Stimulated activated CD4-positive, alpha-beta T cell treated with anti-CD3 and anti-CD28 coated beads, Interleukin-12 subunit alpha, Interleukin-12 subunit beta, amount 100 ng/mL, for 4 hours (primary cell): ENCODE data around the gene KRTAP19-6.
"Not testable (repeated sequence)": the region's sequence is repeated elsewhere in the genome, so short reads cannot be mapped to it uniquely, and the experiment has no call there.

ENCODE experiments used
- DNase-seq: peaks from one replicate; pipeline ENCODE4 v3.0.0-alpha.2; 2020

The KRTAP19-6 gene, protein sequence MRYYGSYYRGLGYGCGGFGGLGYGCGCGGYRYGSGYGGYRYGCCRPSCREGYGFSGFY

GRCh38 chr21:30541764-30542163 lies at the start of gene KRTAP19-6:
Gene KRTAP19-6 (minus strand): TSS chr21:30541864. CDS start chr21:30541833, 31 bp downstream.
- no peak for DNase-seq

DNA sequence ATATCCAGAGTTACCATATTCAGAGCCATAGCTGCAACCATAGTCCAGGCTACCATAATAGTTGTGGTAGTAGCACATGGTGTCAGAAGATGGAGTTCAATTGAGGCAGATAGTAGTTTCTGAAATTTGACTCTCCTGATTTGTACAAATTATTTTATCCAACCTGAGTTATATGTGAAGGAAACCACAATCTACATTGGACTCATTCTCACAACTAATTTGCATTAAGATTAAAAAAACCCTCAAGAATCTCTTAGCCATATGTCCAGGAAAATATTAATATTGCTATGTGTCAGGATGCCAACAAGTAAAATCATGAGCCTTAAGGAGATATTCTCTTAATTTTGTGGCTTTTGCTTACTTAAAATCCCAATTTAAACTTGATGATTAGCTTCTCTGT lies 48.6 kb upstream of the KRTAP19-6 start, which contains the start of gene KRTAP22-2:
Gene KRTAP22-2 (minus strand): TSS at position 101 of the 400 bp plus-strand sequence.
- DNase-seq = no peak

GRCh38 chr21:30582870-30583269 lies 41.2 kb upstream of the KRTAP19-6 start:
- no peak for DNase-seq

GRCh38 chr21:30580132-30580531 lies 38.5 kb upstream of the KRTAP19-6 start:
- DNase-seq = no peak

GRCh38 chr21:30579346-30579745 lies 37.7 kb upstream of the KRTAP19-6 start:
- DNase-seq = no peak

- DNase-seq = no peak
Observed at GRCh38 chr21:30577766-30578165, 36.1 kb upstream of the KRTAP19-6 start.

- no peak for DNase-seq
Observed at GRCh38 chr21:30567617-30568016, 26.0 kb upstream of the KRTAP19-6 start.

GRCh38 chr21:30563630-30564029 lies 22.0 kb upstream of the KRTAP19-6 start:
- DNase-seq = no peak

DNA sequence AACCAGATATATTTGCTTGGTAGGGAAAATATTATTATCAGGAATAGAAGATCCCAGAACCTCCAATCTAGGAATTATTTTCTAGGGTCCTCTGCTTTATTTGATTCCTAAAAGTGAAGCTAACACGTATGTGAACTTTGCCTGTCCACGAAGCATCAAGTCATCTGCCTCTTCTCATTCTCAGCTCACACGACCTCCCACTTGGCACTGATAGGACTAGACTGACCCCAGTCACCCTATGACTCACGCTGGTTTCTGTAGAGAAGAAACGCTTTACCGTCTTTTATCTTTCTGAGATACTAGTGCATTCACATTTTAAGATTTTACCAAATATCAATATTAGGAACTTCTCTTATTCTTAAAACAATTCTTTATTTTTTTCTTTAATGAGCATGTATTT lies 21.4 kb upstream of the KRTAP19-6 start:
- DNase-seq = no peak

- no peak for DNase-seq
Observed at GRCh38 chr21:30561957-30562356, 20.3 kb upstream of the KRTAP19-6 start.

DNA sequence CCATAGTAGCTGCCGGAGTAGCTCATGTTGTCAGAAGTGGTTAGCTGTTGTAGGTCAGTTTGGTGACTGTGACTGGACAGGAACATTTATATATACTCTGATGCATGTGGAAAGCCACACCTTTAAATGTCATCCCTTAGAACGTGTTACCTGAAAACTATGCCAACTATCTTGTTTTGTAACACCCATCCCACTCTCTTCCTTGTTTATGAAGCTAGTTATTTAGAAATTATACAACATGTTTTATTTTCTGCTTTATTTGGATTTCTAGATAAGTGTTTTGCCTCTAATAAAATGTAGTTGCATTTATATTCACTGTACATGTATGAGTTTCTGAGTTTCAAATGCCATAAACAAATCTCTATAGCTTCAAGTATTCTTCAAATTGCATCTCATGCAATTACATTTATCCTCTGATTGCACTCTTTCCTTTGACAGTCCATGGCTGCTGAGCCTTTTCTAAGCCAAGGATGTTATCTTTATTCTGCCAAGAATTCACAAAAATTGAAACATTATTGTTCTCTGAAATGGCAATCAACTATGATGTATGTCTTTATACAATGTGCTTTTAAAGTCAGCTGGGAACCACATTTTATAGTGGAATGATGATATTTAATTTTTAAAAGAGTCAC lies 19.7 kb upstream of the KRTAP19-6 start, which contains the start of gene KRTAP19-7:
Gene KRTAP19-7 (minus strand): TSS at position 51 of the 632 bp plus-strand sequence. CDS start 25 bp downstream, at position 26.
- no peak for DNase-seq

DNA sequence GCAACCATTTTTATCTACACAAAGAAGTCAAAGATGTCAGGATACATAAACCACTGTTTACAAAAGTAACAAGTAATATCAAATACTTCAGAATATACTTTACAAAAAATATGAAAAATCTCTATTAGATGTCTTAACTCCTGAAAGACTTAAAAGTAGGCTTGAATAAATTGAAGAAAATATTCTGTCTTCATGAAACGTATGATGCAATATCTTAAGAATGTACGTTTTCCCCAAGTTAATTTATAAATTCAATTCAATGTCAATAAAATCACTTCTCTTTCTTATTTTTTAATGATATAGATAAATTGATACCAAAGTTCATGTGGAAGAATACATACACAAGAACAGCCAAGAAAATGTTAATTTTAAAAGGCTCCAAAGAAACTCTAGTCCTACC lies 13.4 kb upstream of the KRTAP19-6 start:
- no peak for DNase-seq

GRCh38 chr21:30552782-30553181 lies 11.1 kb upstream of the KRTAP19-6 start:
- DNase-seq = no peak

- DNase-seq = no peak
Observed at GRCh38 chr21:30518876-30519275, 22.8 kb downstream of the KRTAP19-6 start.

DNA sequence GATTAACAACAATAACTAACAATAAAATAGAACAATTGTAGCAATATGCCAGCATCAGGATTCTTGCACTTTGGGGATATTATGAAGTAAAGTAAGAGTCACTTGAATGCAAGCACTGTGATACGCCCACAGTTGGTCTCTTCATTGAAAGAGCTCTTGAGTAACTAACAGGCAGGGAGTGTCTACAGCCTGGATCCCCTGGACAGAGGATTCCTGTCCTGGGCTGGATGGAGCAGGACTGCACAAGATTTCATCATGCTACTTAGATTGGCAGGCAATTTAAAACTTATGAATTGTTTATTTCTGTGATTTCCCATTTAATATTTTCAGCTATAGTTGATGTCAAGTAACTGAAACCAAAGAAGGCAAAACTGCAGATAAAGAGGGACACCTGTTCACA lies 26.0 kb downstream of the KRTAP19-6 start:
- DNase-seq = no peak

DNA sequence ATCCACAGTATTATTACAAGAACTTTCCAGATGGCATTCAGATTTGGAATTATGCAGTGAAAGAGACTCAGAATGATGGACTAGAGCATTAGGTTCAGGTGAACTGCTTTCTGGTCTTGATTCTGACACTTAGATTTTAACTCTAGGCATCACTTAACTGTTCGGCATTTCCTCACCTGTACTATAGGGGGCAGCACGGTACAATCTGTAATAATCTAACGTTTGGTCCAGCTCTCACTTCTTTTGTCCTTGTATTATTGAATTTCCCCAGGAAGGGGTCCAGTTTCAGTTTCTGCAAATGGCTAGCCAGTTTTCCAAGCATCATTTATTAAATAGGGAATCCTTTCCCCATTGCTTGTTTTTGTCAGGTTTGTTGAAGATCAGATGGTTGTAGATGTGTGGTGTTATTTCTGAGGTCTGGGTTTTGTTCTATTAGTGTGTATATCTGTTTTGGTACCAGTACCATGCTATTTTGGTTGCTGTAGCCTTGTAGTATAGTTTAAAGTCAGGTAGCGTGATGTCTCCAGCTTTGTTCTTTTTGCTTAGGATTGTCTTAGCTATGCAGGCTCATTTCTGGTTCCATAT lies 36.0 kb downstream of the KRTAP19-6 start:
- not testable (repeated sequence) for DNase-seq

- no peak for DNase-seq
Observed at GRCh38 chr21:30502041-30502440, 39.6 kb downstream of the KRTAP19-6 start, which contains the start of gene KRTAP19-5. Gene KRTAP19-5 (minus strand): TSS chr21:30502141. CDS start chr21:30502090, 51 bp downstream.

GRCh38 chr21:30497065-30497464 lies 44.6 kb downstream of the KRTAP19-6 start, which contains the start of gene KRTAP19-4:
Gene KRTAP19-4 (minus strand): TSS chr21:30497165. CDS start chr21:30497110, 55 bp downstream.
- DNase-seq = no peak

DNA sequence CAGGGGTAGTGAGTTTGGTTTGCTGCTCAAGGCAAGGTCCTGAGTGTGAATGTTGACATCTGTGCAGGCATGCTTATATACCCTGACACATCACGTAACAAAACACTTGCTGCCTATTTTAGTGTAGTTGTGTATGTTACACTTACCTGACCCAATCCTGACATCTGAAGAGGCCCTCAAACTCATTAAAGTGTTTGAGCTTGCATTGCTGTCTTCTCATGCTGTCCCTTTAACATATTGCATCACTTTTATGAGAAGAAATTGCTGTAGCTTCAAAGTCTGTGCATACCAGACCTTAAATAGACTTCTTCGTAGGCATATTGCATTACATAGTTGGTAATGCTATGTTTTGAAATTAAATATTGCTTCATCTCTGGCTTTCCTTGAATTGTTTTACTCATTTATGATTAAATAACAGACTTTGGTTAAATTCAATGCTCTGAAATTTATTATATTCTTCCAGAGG lies 49.7 kb downstream of the KRTAP19-6 start, which contains the start of gene KRTAP19-3:
Gene KRTAP19-3 (minus strand): TSS at position 51 of the 466 bp plus-strand sequence. CDS start 56 bp downstream, outside the sequence.
- no peak for DNase-seq
